Measurements from ENCODE around the gene LTB4R.

GRCh38 chr14:24343795-24344660, 32.7 kb downstream of the LTB4R start:
- TF ChIP-seq CTCF (IDR thresholded peaks at IDR 0.05; ENCODE audit: low read depth, low read length) (no peak), EZH2phosphoT487 (IDR thresholded peaks at IDR 0.05; ENCODE audit: low read depth) (no peak)

Measured in OCI-LY3 (cell line).